Smooth muscle cell of the pulmonary artery (primary cell): ENCODE data around the gene MRPL57. TPM values are rescaled to one million over a fixed set of nuclear protein-coding genes. Genes with fewer than 3 reads are reported as not detected.

Source experiments
- total RNA-seq: library from RNA; depleted of rRNA; stranded (reverse); fragments of >200 nt; gene quantifications from 2 replicates; pipeline ENCODE4 v1.2.3, GENCODE V29; 2014

MRPL57 gene
- total RNA-seq = 11.3 and 13.1 TPM in 2 replicates

GRCh38 chr13:21176215-21176981 lies at the start of gene MRPL57, which contains the start of gene SKA3:
MRPL57 (plus strand) TSS chr13:21176658; CDS start chr13:21176917, 259 bp downstream.
SKA3 (minus strand) TSS chr13:21176552; CDS start chr13:21176477, 75 bp downstream.

Other genes with a start within 250 kb of the MRPL57 start
- gene LATS2, start 115.1 kb upstream of the MRPL57 start, total RNA-seq = 15.7 and 16.6 TPM in 2 replicates
- 38.7 and 41.6 TPM in 2 replicates for gene SAP18, start 36.5 kb upstream of the MRPL57 start, total RNA-seq
- gene SKA3, start 106 bp upstream of the MRPL57 start, total RNA-seq = 0.83 and 2.0 TPM in 2 replicates